GM21737 (cell line): ENCODE measurements around the gene STPG4.

Experiments
- ATAC-seq: cut with Tn5 transposase; IDR thresholded peaks from one replicate; pipeline ENCODE4 v1.9.1; 2021; ENCODE audit warnings: mild to moderate bottlenecking, moderate library complexity; ENCODE audit not compliant: unreplicated experiment

The STPG4 gene

GRCh38 chr2:47056868-47057686 is 98.0 kb downstream of the STPG4 start:
- ATAC-seq, result no peak

- ATAC-seq, result no peak
Measured at GRCh38 chr2:47056374-47056773, 98.7 kb downstream of the STPG4 start.

GRCh38 chr2:47054868-47055267 is 100.2 kb downstream of the STPG4 start:
- ATAC-seq, result no peak

- ATAC-seq, result no peak
Measured at GRCh38 chr2:47054036-47054555, 101.0 kb downstream of the STPG4 start.

- no peak for ATAC-seq
Measured at GRCh38 chr2:47052847-47053246, 102.3 kb downstream of the STPG4 start.

GRCh38 chr2:47051562-47051961 is 103.5 kb downstream of the STPG4 start:
- no peak for ATAC-seq

- no peak for ATAC-seq
Measured at GRCh38 chr2:47050762-47051161, 104.3 kb downstream of the STPG4 start.

- no peak for ATAC-seq
Measured at GRCh38 chr2:47050021-47050760, 104.9 kb downstream of the STPG4 start.

- no peak for ATAC-seq
Measured at GRCh38 chr2:47049502-47049901, 105.6 kb downstream of the STPG4 start.

GRCh38 chr2:47048801-47049480 is 106.2 kb downstream of the STPG4 start:
- ATAC-seq, result no peak

GRCh38 chr2:47046271-47046670 is 108.8 kb downstream of the STPG4 start:
- ATAC-seq, result no peak

- ATAC-seq, result no peak
Measured at GRCh38 chr2:47043891-47044239, 111.2 kb downstream of the STPG4 start.

GRCh38 chr2:47043142-47043890 is 111.8 kb downstream of the STPG4 start:
- ATAC-seq, result no peak

- ATAC-seq, result no peak
Measured at GRCh38 chr2:47041891-47042684, 113.0 kb downstream of the STPG4 start.

- no peak for ATAC-seq
Measured at GRCh38 chr2:47041063-47041462, 114.0 kb downstream of the STPG4 start.

- ATAC-seq, result no peak
Measured at GRCh38 chr2:47040651-47041050, 114.5 kb downstream of the STPG4 start.

- no peak for ATAC-seq
Measured at GRCh38 chr2:47039913-47040562, 115.1 kb downstream of the STPG4 start.

- no peak for ATAC-seq
Measured at GRCh38 chr2:47039489-47039870, 115.6 kb downstream of the STPG4 start.

GRCh38 chr2:47038656-47039488 is 116.2 kb downstream of the STPG4 start:
- no peak for ATAC-seq
